SK-MEL-5 (cell line): ENCODE measurements around the gene NR5A2. TPM values are rescaled to one million over a fixed set of nuclear protein-coding genes. Genes with fewer than 3 reads are reported as not detected.

Source experiments
- DNase-seq: peaks from one replicate; pipeline ENCODE4 v3.0.0-alpha.2; 2016; ENCODE audit warnings: low read depth, low spot score
- in situ Hi-C: cut with HindIII; loops from 2 replicates; pipeline ENCODE4 v1.10.0; 2016; ENCODE audit warnings: low sequenced_read_pairs, high pct_unique_total_duplicates, low pct_unique_long_range_greater_than_20kb
- total RNA-seq: library from RNA; depleted of rRNA; stranded (reverse); fragments of >200 nt; shearing (Covaris generic); gene quantifications from 2 replicates; pipeline ENCODE4 v1.2.3, GENCODE V29; 2014

Gene NR5A2
- total RNA-seq, 1 experiment from 2014 or later: 2.7 TPM

DNA sequence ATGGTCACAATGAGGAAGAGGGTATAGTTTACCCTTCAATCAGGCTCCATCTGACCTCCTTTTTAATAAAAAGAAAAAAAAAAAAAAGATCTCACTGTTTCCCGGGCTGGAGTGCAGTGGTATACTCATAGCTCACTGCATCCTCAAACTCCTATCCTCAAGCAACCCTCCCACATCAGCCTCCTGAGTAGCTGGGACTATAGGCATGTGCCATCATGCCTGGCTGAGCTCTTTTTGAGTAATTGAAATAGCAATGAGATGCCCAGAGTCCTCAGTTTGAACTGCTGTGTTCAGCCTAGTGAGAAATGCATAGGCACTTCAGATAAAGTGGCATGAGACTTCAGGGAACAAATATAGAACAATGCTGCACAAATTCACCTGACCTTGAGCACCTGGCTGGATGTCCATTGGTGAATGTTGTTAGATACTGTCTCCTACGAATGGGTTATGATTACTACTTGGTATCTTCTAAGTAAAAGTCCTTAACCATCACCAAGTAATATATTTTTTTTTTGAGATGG lies 67.6 kb downstream of the NR5A2 start:
- in situ Hi-C loops: no loop called here
- DNase-seq: no peak

DNA sequence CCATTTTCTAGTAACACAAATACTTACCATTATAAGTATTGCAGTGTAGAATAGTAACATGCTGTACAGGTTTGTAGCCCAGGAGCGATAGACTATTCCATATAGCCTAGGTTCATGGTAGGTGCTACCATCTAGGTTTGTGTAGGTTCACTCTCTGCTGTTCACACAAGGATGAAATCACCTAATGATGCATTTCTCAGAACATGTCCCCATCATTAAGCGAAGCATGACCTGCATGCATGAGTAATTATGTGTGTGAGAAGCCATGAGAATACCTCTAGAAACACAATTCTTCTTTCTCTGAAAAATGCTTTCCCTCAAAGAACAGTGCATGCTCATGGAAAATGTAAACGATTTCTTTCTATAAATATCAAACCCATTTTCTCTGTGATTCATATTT lies 69.3 kb downstream of the NR5A2 start:
- in situ Hi-C loops: no loop called here

DNA sequence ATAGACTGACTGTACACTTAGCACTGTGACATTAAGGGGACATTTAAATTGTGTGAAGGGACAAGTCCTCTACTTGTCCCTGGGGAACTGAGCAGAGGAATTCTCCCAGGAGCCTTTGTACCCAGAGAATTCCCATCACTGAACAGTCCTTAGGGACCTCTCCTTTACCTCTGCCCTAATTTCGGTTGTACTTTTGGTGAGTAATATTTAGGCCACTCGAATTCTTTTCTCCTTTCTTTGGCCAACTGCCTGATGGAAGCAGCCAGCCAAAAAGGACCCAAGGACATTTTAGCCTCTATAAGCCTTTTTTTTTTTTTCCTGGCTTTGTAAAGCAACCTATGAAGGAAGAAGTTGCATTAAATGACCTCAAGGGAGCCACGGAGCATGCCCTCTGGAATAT lies 71.5 kb downstream of the NR5A2 start:
- no peak for DNase-seq
- in situ Hi-C loops: no loop called here

More for the DNA sequence above, 69.3 kb downstream of the NR5A2 start:
- no peak for DNase-seq

DNA sequence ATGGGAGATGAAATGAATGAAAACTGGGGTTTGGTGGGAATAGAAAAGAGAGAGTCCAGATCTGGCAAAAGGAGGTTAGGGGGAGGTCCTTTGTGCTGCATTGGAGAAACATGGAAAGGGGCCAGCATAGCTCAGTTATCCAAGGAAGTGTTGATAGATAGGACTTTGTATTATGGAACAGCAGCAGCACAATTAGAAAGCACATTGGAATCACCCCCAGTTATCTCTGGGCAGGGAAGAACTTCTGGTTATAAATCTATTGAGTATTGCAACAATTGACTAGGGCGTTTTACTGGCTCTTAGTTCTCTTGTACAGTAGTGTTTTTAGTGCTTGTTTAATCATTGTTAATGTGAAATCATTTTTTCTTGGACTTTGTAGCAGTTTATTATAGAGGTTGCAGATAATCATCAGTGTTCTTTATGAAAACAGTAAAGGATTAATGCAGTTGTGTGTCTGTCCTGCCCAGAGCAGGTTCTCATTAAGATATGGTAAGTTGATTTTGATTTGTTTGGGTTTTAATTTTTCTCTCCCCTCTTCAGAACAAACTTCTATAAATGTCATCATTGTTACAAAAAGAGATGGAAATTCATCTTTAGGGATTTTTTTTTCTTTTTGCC lies 76.6 kb downstream of the NR5A2 start:
- in situ Hi-C loops: no loop called here

DNA sequence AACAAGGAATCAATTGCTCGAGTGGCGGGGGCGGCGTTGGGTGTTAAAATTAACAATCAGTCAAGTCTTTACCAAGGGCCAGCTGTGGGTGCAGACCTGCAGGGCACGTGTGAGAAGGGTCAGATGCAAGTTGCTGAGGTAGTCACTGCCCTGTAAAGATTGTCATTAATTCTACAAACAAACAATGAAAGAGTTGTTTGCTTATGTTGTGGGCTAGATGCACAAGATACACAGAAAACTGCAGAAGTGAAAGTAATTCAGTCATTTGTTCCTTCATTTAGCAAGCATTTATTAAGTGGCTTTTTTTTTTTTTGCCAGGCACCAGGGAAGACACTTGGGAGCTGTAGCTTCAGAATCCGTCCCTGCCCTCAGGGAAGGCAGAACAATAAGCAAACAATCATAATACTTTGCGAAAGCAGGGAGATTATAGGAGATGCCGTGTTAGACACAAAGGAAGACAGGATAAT lies 79.5 kb downstream of the NR5A2 start:
- in situ Hi-C loops: no loop called here
- peak; percentile 58 for DNase-seq

More for the DNA sequence above, 76.6 kb downstream of the NR5A2 start:
- no peak for DNase-seq

DNA sequence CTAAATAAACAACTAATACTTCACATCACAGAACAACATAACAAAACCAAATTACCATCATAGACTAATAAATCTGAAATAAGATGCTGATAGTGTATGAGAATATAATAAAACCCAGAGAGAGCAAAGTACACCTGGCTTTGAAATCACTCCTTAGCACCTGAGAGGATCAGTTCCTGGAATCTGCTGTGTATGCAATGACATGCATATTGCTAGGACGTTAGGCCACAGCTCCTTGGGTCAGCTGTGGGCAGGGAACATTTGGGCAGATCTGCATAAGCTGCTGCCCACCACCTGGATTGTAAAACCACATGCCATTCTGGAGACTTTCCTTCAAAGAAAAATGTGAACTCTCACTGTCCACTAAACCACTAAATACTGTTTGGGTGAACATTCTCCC lies 81.1 kb downstream of the NR5A2 start:
- in situ Hi-C loops: no loop called here

DNA sequence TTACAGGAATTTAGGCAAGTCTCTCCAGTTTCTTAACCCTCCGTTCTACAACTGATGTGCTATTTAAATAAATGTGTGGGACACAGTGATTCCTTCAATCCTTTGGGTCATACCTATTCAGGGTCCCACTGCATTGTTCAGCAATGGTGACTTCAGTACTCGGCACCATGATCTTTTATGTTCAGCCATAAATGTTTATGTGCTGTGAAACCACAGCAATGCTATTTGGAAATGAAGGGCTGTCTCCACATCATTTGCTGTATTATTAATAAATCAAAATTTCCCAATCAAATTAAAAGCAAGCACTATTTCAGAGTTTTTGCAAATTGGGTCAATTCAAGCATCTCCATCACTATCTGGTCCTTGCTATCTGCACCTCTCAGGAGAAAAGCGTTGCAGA lies 84.8 kb downstream of the NR5A2 start:
- no peak for DNase-seq
- in situ Hi-C loops: no loop called here

More for the DNA sequence above, 81.1 kb downstream of the NR5A2 start:
- DNase-seq: no peak

DNA sequence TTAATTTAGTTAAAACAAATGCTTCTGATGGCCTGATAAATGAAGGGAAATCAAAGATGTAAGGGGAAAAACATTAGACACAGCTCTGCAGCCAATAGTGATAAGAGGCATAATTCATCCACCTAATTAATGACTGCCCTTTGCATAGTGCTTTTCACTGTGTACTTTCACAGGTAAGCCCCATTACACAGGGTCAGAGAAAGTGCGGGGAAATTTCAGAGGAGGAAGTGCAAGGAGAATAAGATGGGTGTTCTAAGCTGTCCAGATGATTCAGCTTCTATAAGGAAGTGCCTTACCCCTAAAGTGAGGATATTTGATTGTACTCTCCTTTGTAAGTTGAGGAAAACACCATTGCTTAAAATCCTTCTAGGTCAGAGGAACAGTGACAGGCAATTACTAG lies 88.0 kb downstream of the NR5A2 start:
- in situ Hi-C loops: no loop called here
- no peak for DNase-seq

DNA sequence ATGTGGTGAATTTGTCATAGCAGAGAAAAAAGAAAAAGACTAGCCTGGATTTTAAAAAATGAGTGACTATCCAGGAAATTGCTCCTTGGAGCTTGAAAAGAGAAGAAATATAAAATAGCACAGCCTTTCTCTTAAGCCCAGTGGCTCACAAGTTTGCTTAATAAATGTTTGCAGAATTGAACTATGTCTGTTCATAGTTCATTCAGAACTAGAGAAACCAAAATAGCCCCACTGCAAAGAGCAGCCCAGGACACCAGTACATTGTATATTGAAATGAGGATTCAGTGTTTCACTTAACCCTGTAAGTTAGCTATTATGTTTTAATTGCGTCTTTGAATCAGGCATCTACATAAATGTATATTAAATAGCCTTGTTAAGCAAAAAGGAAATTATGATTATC lies 88.8 kb downstream of the NR5A2 start:
- no peak for DNase-seq
- in situ Hi-C loops: no loop called here

DNA sequence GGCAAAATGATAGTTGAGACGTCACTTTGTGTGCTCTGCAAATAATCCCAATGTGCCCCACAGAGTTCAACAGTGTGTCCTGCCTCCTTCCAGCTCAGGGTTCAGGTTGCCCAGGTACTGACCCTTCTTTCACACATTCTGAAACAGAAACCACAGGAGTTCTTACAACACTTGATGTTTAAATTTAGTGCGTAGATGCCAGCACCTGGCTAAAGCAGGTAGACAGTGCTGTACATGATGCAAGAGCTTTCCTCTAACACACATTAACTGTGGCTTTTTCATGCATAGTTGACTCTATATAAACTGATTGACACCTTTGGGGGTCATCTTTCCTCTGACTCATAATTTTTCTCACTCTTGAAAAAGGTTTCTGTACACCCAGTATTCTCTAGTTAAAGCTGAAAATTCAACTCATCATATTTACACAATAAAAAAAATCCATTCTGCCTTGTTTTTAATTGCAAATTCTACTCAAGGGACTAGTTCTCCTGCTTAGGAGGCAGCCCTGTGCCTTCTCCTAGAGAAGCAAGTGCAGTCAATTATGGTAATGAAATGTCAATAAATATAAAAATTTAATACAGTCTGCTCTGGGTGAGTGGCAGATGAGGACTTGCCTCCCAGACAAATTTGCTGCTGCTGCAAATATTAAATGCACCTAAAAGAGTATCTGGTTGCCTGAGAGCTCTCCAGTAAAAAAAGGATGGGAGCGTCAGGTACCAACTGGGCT lies 91.4 kb downstream of the NR5A2 start:
- no peak for DNase-seq
- in situ Hi-C loops: no loop called here

DNA sequence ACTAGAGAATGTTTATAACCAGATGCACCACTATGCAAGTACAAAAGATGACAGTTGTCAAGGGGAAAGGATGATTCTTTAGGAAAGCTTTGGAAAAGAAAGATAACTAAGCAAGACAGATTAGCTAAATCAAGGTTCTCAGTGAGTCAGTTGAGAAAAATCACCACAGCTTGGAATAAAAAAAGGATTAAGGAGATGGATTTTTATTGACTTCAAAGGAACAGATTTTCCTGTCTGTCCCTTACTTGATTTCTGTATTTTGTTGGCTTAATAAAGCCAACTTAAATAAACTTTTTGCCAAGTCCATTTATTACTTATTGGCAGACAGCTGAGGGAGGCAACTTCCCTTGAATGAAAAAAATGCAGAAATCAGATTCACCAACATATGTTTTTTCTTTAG lies 93.9 kb downstream of the NR5A2 start:
- in situ Hi-C loops: no loop called here
- no peak for DNase-seq

DNA sequence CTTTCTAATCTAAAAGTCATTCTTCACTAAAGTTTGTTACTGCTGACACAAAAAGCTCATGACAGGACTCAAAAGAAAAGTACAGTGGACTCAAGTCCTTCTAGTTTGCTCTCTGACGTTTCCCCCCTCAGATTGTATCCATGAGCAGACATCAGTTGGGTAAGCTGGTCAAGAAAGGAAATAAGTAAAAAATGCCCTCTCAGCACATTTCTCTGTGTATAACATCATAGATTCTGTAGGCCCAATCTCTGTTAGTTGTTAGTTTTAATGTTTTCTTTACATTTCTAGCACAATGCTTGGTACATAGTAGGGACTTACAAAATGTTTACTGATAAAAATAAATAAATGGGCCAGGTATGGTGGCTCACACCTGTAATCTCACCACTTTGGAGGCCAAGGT lies 96.8 kb downstream of the NR5A2 start:
- in situ Hi-C loops: no loop called here
- no peak for DNase-seq

DNA sequence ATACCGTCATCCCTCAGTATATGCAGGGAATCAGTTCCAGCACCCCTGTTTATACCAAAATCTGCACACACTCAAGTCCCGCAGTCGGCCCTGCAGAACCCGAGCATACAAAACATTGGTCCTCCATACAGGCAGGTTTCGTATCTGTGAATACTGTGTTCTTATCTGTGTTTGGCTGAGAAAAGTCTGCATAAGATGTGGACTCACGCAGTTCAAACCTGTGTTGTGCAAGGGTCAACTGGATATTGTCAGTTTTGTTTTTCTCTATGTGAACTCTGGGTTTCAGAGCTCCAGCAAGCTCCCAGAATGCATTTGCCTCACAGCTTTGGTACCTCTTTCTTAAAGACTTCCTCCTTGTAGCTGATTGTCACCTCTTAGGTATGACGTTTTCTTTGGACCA lies 100.6 kb downstream of the NR5A2 start:
- no peak for DNase-seq
- in situ Hi-C loops: no loop called here

DNA sequence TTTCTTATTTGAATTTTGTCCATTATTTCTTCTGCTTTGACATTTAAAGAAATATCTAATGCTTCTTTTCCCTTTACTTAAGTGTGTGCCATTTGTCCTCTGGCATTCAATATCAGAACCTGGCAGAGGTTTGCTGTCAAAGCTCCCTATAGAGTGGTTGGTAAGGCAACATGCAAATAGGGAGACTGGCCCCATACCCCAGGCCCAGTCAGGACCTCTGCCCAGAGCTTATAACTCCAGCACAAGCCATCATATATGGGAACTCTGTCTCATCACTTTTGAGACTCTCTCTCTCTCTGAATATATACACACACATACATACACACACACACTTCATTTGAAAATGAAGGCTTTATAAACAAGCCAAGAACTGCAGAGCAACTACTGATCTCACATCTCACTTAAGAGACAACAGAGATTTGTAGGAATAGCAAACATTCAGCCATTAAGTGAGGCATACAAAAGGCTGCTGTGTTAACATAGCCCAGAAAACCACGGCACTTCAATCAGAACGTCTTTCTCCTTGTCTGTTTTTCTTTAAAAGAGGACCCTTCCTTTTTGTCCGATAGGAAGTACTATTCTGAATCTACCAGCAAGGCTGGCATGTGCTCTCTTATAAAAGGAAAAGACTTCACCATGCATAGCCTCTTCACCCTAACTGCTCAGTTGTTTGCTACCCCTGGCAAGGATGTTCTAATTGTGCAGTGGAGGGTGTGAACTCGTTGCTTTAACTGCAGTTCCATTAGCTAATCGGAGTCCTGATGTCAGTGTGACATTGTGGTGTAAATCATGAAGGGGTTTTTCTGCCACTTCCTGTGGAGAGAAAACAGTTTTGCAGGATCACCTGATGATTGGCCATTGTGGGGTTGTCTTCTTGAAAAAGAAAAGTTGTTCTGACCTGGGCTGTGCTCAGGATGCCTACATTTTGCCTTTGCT lies 101.7 kb downstream of the NR5A2 start:
- in situ Hi-C loops: no loop called here
- peak; percentile 13 for DNase-seq

DNA sequence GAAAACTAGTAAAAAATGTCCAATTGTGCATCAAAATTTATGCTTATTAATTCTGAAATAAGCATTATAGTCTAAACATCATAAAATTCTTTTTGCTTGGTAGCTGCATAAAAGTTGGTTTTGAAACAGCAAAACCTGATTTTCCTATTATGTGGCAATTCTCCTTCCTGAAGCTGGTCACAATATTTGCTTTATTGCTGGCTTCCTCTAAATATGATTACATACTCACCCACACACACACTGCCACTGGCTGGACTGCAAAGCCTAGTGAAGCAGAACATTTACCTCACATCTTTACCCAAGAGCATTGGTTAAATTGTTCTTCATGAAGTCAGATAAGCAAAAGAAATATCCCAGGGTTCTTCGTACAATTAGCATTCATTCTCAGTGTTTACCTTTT lies 103.0 kb downstream of the NR5A2 start:
- no peak for DNase-seq
- in situ Hi-C loops: no loop called here

DNA sequence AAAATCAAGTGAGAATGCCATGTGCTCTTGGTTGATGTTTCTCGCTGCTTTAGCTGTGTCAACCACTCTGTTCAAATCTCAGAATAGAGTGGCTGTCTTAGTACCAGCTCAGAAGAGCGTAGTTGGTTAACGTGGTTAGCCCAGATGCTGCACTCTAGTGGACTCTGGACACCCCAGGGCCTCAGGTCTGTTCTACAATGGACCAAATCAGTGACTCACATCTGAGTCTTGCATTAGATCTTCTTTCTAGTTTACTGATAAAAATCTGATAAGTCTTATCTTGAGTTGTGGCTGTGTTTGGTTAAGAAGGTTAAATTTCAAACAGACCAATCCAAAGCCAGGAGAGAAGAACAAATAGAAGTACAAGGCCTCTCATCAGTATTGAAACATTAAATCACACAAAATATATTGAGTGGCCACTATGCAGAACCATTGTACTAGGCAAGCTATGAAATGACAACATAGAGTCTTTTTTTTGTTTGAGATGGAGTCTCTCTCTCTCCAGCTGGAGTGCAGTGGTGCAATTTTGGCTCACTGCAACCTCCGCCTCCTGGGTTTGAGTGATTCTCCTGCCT lies 104.1 kb downstream of the NR5A2 start:
- in situ Hi-C loops: no loop called here
- no peak for DNase-seq

DNA sequence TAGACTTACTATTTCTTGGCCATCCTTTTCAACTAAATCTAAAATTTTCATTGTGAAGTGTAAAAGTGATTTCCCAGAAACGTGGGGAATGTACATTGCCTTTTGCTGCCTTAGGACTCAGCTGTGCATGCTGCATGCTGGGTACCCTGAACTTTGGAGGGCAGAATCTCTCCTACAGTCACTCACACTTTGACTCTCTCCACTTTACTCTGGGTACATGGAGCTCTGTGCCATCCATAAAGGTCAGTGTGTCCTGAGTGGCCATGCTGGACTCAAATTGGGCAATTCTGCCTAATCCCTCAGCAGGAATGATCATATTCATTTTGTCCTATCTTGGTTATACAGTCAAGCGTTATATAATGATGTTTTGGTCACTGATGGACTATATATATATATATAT lies 105.6 kb downstream of the NR5A2 start:
- in situ Hi-C loops: no loop called here
- no peak for DNase-seq

DNA sequence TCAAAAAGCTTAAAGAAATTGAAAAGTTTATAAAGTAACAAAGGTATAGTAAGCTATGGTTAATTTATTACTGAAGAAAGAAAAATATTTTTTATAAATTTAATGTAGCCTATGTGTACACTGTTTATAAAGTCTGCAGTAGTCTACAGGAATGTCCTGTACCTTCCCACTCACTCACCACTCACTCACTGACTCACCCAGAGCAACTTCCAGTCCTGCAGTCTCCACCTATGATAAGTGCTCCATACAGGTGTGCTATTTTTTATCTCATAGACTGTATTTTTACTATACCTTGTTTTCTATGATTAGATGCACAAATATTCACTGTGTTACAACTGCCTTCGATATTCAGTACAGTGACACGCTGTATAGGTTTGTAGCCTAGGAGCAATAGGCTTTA lies 106.6 kb downstream of the NR5A2 start:
- in situ Hi-C loops: no loop called here
- no peak for DNase-seq
